Peyer's patch (tissue), 4 donors: ENCODE measurements around the gene PAN3.

Experiments
- POLR2A ChIP-seq, 2 donors: fragments of 450-650 bp; IDR thresholded peaks; one replicate each; pipeline ENCODE4 v1.5.1; 2017; ENCODE audit warnings: antibody characterized with exemption in 2 of 2, mild to moderate bottlenecking in 2 of 2, moderate library complexity in 2 of 2
- TF ChIP-seq, protein P1 (sequence below), 6 experiments: fragments of 450-650 bp in 4 of 6; fragments of 200-600 bp in 2 of 6; sonication (generic) in 1 of 6; IDR thresholded peaks; one replicate each; pipeline ENCODE4 v1.5.1; 2017 to 2019; ENCODE audit warnings: antibody characterized with exemption in 6 of 6, mild to moderate bottlenecking in 3 of 6, moderate library complexity in 1 of 6

DNA sequence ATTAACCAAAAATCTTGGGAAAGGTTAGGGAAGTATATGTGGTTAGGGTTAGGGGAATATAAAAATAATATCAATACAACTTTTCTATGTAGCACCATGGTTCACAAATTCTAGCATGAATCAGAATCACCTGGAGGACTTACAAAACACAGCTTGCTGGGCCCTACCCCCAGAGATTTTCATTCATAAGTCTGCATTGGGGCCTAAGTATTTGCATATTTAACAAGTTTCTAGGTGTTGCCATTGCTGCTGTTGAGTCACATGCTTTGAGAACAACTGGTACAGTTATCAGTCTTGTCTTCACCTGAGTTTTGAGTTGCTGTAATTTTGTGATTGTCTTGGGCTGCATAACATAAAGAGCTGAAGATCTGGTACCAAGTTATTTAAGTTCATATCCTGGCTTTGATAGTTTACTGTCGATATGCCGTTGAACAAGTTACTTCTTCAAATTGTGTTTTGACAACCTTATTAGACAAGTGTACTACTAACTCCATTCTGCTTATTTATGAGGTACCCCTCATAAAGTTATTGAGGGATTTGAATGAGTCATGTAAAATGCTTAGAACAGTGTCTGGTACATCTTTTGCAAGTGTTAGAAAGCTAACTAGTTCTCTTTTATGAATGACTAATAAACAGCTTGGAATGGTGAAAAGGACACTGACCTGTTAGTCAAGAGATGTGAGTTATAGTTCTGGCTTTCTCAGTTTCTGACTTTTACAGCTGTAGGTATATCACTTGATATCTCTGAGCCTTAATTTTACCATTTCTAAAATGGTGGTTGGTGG, 132.9 kb downstream of the PAN3 start:
- TF ChIP-seq POLR2A (IDR thresholded peaks at IDR 0.05), result no peak
- TF ChIP-seq, protein P1, sequence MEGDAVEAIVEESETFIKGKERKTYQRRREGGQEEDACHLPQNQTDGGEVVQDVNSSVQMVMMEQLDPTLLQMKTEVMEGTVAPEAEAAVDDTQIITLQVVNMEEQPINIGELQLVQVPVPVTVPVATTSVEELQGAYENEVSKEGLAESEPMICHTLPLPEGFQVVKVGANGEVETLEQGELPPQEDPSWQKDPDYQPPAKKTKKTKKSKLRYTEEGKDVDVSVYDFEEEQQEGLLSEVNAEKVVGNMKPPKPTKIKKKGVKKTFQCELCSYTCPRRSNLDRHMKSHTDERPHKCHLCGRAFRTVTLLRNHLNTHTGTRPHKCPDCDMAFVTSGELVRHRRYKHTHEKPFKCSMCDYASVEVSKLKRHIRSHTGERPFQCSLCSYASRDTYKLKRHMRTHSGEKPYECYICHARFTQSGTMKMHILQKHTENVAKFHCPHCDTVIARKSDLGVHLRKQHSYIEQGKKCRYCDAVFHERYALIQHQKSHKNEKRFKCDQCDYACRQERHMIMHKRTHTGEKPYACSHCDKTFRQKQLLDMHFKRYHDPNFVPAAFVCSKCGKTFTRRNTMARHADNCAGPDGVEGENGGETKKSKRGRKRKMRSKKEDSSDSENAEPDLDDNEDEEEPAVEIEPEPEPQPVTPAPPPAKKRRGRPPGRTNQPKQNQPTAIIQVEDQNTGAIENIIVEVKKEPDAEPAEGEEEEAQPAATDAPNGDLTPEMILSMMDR (IDR thresholded peaks at IDR 0.05), result no peak
